GM10248 (cell line): ENCODE results near the gene EXOC6.

ENCODE experiments used
- CTCF ChIA-PET: fragments of 300-600 bp; sonication (Branson Sonifier 250); formaldehyde crosslinking; extraction: SDS; loops from one replicate; lab custom pipeline; 2021; ENCODE audit warnings: antibody characterized with exemption; lab: Yijun Ruan, JAX
- POLR2A ChIA-PET: fragments of 350-650 bp; sonication (Branson Sonifier 250); formaldehyde crosslinking; extraction: SDS; loops from one replicate; lab custom pipeline; 2020; ENCODE audit warnings: antibody characterized with exemption; lab: Yijun Ruan, JAX
- DNase-seq: peaks from one replicate; pipeline ENCODE4 v3.0.0; 2012; ENCODE audit errors: extremely low spot score
- TF ChIP-seq, protein P1 (sequence below): IDR thresholded peaks from 2 replicates; pipeline ENCODE4 v1.5.1; 2012; ENCODE audit warnings: mild to moderate bottlenecking, low read depth; ENCODE audit errors: extremely low read depth, missing control alignments, control extremely low read depth

The EXOC6 gene

DNA sequence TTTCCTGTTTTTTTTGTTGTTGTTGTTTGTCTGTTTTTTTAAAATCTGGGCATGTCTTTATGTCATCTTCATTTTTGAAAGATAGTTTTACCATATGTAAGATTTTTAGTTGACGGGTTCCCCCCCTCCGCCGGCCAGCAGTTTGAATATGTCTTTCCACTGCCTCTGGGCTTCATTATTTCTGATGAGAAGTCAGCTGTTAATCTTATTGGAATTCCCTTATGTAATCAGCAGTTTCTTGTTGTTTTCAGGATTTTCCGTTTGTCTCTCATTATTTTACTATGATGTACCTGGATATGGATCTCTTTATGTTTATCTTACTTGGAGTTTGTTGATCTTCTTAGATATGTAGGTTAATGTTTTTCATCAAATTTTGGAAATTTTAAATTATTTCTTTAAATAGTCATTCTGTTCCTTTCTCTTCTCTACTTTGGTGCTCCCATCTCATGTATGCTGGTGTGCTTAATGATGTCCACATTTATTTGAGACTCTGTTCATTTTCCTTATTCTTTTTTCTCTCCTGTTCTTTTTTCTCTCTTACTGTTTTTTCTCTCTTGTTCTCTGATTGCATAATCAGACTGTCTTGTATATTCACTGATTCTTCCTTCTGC, 9.7 kb downstream of the EXOC6 start:
- CTCF ChIA-PET: no interaction called here
- TF ChIP-seq, protein P1, sequence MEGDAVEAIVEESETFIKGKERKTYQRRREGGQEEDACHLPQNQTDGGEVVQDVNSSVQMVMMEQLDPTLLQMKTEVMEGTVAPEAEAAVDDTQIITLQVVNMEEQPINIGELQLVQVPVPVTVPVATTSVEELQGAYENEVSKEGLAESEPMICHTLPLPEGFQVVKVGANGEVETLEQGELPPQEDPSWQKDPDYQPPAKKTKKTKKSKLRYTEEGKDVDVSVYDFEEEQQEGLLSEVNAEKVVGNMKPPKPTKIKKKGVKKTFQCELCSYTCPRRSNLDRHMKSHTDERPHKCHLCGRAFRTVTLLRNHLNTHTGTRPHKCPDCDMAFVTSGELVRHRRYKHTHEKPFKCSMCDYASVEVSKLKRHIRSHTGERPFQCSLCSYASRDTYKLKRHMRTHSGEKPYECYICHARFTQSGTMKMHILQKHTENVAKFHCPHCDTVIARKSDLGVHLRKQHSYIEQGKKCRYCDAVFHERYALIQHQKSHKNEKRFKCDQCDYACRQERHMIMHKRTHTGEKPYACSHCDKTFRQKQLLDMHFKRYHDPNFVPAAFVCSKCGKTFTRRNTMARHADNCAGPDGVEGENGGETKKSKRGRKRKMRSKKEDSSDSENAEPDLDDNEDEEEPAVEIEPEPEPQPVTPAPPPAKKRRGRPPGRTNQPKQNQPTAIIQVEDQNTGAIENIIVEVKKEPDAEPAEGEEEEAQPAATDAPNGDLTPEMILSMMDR: no peak
- POLR2A ChIA-PET: no interaction called here
- DNase-seq: no peak

DNA sequence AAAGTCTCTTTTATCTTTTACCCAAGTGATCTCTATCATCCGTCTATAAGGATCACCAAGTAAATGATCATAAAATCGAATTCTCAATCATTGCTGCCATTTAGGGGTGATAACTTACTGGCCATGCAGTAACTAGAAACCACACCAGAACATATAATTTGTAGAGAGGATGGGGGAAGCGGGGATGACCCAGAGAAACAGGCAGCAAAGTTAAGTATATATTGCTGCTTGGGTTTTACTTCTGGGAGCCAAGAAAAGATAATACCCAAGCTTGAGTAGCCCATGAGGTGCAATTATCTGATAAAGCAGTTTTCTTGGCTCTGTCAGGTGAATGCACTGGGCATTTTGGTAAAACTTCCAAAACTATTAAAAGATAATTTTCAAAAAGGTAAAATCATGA, 18.9 kb downstream of the EXOC6 start:
- CTCF ChIA-PET: no interaction called here
- TF ChIP-seq, protein P1: no peak
- POLR2A ChIA-PET: no interaction called here
- DNase-seq: no peak

DNA sequence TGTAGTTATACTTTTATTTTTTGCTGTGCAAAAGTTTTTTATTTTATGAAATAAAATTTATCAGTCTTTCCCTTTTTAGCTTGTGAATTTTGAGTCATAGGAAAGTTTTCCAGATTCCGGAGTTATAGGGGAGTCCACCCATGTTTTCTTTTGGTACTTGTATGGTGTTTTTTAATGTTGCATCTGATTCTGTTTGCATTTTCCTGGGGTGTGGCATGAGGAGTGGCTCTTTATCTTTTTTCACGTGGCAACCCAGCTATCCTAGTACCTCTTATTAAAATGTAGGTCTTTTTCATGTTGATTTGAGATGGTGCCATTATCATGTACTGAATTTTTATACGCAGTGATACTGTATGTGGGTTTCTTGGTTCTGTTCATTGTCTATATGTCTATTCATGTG, 19.7 kb downstream of the EXOC6 start:
- ChIA-PET POLR2A (no interaction called here), CTCF (interaction anchor here (0.8 to 1.3 kb wide), 3 partner anchors 17 to 212 kb away, joined by 3 to 6 read pairs (median 3); no protein-coding TSS in a partner anchor)
- TF ChIP-seq, protein P1: no peak
- DNase-seq: no peak

DNA sequence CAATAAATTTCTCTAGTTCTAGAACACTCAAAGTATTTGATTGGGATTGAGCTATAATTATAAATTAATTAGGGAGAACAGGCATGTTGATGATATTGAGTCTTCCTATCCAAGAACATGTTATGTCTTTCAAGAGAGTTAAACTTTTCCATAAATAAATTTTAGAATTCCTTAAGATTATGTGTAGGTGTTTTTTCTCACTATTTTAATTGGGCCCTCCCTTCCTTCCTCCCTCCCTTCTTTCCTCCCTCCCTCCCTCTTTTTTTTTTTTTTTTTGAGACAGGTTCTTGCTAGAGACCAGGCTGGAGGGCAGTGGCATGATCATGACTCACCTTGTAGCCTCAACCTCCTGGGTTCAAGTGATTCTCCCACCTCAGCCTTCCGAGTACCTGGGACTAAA, 20.2 kb downstream of the EXOC6 start:
- no peak for DNase-seq
- CTCF ChIA-PET: interaction anchor here (0.8 to 1.3 kb wide), 4 partner anchors 16 to 211 kb away, joined by 3 to 6 read pairs (median 3); no protein-coding TSS in a partner anchor
- TF ChIP-seq, protein P1: no peak
- POLR2A ChIA-PET: no interaction called here

DNA sequence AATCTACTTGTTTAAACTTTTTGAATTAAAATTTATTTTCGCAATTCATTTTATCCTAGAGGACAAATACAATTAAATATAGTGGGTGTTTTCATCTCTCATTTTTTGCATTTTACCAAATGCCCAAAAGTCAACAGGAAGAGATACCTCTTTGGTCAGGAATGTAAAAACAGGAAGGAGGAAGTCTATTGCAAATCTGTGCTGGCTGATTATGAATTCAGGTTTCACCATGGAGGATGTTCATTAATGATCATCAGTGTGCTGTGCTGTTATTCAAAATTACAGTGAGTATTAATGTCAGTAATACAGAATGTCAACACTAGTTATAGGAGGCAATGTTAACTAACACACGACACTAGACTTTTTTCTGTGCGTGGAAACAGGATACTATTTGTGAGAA, 24.7 kb downstream of the EXOC6 start:
- ChIA-PET CTCF (interaction anchor here (1.0 to 2.2 kb wide), 2 partner anchors 25 to 30 kb away, joined by 4 to 7 read pairs; partner anchors contain the start of gene EXOC6), POLR2A (no interaction called here)
- TF ChIP-seq, protein P1: no peak
- no peak for DNase-seq

DNA sequence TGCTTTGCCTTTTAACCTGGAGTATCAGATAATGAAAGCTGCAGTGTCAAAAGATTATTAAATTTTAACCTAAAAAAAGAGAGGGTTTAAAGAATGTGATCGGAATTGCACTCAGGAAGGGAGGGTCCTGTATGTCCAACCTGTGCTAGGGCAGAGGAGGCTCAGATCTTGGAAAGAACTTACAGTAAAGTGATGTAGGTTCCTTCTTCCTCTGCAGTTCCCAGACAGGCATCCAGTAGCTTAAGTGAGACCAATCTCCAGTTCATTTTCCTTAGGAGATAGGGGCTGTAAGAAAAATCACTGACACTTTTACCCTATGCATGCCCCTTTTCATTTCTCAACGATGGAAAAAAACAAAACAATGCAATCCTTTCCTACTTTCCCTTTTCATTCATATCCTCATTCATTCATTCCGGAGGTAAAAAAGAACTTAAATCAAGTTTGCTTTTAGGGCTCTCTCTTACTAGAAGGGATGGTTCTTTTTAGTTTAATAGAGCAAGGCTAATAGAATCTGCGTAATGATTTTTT, 28.3 kb downstream of the EXOC6 start:
- no peak for DNase-seq
- ChIA-PET CTCF (interaction anchor here (0.9 to 1.5 kb wide), 7 partner anchors 8 to 359 kb away, joined by 3 to 5 read pairs (median 3); no protein-coding TSS in a partner anchor), POLR2A (no interaction called here)
- TF ChIP-seq, protein P1: no peak
